ENCODE results near the gene ALOX5.

Gene ALOX5

GRCh38 chr10:45464958-45465567, 91.0 kb downstream of the ALOX5 start:
- H3K4me3 ChIP-seq (ENCODE audit: control insufficient read depth in 1 of 7, extremely low read depth in 1 of 7, insufficient read depth in 4 of 7, low read depth in 2 of 7, low read length in 6 of 7) = no peak overlapping the region
- H3K36me3 ChIP-seq (ENCODE audit: control insufficient read depth in 4 of 4, insufficient read depth in 4 of 4, low read length in 3 of 4) = peaks cover 5 to 26% (median 8%) of the 10 kb centered on the region in 4 experiments
- POLR2A ChIA-PET = interaction anchor here (0.6 kb wide), 1 partner anchor 27 kb away, joined by 3 read pairs; no protein-coding TSS in a partner anchor
- H3K27me3 ChIP-seq (replicated peaks in 2 of 5; ENCODE audit: control insufficient read depth in 4 of 5, insufficient read depth in 5 of 5, low read length in 4 of 5) = no peaks in the 10 kb centered on the region
- DNase-seq = peak; percentile 62 to 87 (median 85)
- peaks cover 22 to 54% (median 40%) of the 10 kb centered on the region in 4 experiments for H3K4me1 ChIP-seq (ENCODE audit: control extremely low read depth in 1 of 4, control insufficient read depth in 4 of 4, insufficient read depth in 4 of 4, low read length in 3 of 4)
- CTCF ChIA-PET = interaction anchor here (0.6 to 2.9 kb wide), 29 partner anchors 12 to 271 kb away, joined by 3 to 21 read pairs (median 3); partner anchors contain the start of genes ALOX5 and ZFAND4
- H3K27ac ChIP-seq (ENCODE audit: insufficient read depth in 1 of 2, low read depth in 1 of 2, low read length in 2 of 2, poor library complexity in 1 of 2, severe bottlenecking in 2 of 2) = no peak overlapping the region
- WGBS (ENCODE audit: insufficient coverage) = 6% methylated on average over 5 of the region's 6 CpGs
- H3K9me3 ChIP-seq (ENCODE audit: control extremely low read depth in 1 of 5, control insufficient read depth in 4 of 5, insufficient read depth in 2 of 5, low read depth in 1 of 5, low read length in 4 of 5) = no peaks in the 10 kb centered on the region

GRCh38 chr10:45466784-45467183, 92.8 kb downstream of the ALOX5 start:
- ChIA-PET POLR2A (interaction anchor here (0.6 kb wide), 1 partner anchor 48 kb away, joined by 3 read pairs; no protein-coding TSS in a partner anchor), CTCF (interaction anchor here (1.0 to 2.9 kb wide), 7 partner anchors 27 to 217 kb away, joined by 3 to 21 read pairs (median 3); partner anchors contain the start of gene ZFAND4)
- Histone ChIP-seq H3K4me1 (ENCODE audit: control extremely low read depth in 1 of 4, control insufficient read depth in 4 of 4, insufficient read depth in 4 of 4, low read length in 3 of 4) (peaks cover 23 to 71% (median 45%) of the 10 kb centered on the region in 4 experiments), H3K9me3 (ENCODE audit: control extremely low read depth in 1 of 5, control insufficient read depth in 4 of 5, insufficient read depth in 2 of 5, low read depth in 1 of 5, low read length in 4 of 5) (no peaks in the 10 kb centered on the region), H3K27me3 (replicated peaks in 2 of 5; ENCODE audit: control insufficient read depth in 4 of 5, insufficient read depth in 5 of 5, low read length in 4 of 5) (no peaks in the 10 kb centered on the region), H3K27ac (ENCODE audit: insufficient read depth in 1 of 2, low read depth in 1 of 2, low read length in 2 of 2, poor library complexity in 1 of 2, severe bottlenecking in 2 of 2) (no peak overlapping the region), H3K36me3 (ENCODE audit: control insufficient read depth in 4 of 4, insufficient read depth in 4 of 4, low read length in 3 of 4) (peaks cover 0 to 11% (median 4%) of the 10 kb centered on the region in 4 experiments), H3K4me3 (ENCODE audit: control insufficient read depth in 1 of 7, extremely low read depth in 1 of 7, insufficient read depth in 4 of 7, low read depth in 2 of 7, low read length in 6 of 7) (no peak overlapping the region)
- 37% methylated on average over 5 of the region's 5 CpGs for WGBS (ENCODE audit: insufficient coverage)
- DNase-seq = peak in 2 of 3 donors; percentile 52 to 62

- POLR2A ChIA-PET = no interaction called here
Measured at GRCh38 chr10:45468079-45468478, 94.1 kb downstream of the ALOX5 start.

GRCh38 chr10:45470098-45471012, 96.3 kb downstream of the ALOX5 start:
- DNase-seq = peak; percentile 96 to 100 (median 99)

More at GRCh38 chr10:45468079-45468478, 94.1 kb downstream of the ALOX5 start:
- Histone ChIP-seq H3K27ac (ENCODE audit: insufficient read depth in 1 of 2, low read depth in 1 of 2, low read length in 2 of 2, poor library complexity in 1 of 2, severe bottlenecking in 2 of 2) (peak overlapping the region in 1 of 2 experiments; percentile 41), H3K36me3 (ENCODE audit: control insufficient read depth in 4 of 4, insufficient read depth in 4 of 4, low read length in 3 of 4) (peaks cover 0 to 10% (median 3%) of the 10 kb centered on the region in 4 experiments), H3K27me3 (replicated peaks in 2 of 5; ENCODE audit: control insufficient read depth in 4 of 5, insufficient read depth in 5 of 5, low read length in 4 of 5) (no peaks in the 10 kb centered on the region), H3K4me3 (ENCODE audit: control insufficient read depth in 1 of 7, extremely low read depth in 1 of 7, insufficient read depth in 4 of 7, low read depth in 2 of 7, low read length in 6 of 7) (no peak overlapping the region), H3K9me3 (ENCODE audit: control extremely low read depth in 1 of 5, control insufficient read depth in 4 of 5, insufficient read depth in 2 of 5, low read depth in 1 of 5, low read length in 4 of 5) (no peaks in the 10 kb centered on the region), H3K4me1 (ENCODE audit: control extremely low read depth in 1 of 4, control insufficient read depth in 4 of 4, insufficient read depth in 4 of 4, low read length in 3 of 4) (peaks cover 26 to 78% (median 43%) of the 10 kb centered on the region in 4 experiments)
- DNase-seq = no peak
- CTCF ChIA-PET = interaction anchor here (1.3 to 1.7 kb wide), 3 partner anchors 26 to 218 kb away, joined by 3 to 5 read pairs (median 3); no protein-coding TSS in a partner anchor
- WGBS (ENCODE audit: insufficient coverage) = 84% methylated on average over 5 of the region's 5 CpGs

GRCh38 chr10:45471059-45471458, 97.0 kb downstream of the ALOX5 start:
- no CpG with 5 or more reads among the region's 2 CpGs for WGBS (ENCODE audit: insufficient coverage)
- Histone ChIP-seq H3K27ac (ENCODE audit: insufficient read depth in 1 of 2, low read depth in 1 of 2, low read length in 2 of 2, poor library complexity in 1 of 2, severe bottlenecking in 2 of 2) (peak overlapping the region; percentile 7 to 88), H3K27me3 (replicated peaks in 2 of 5; ENCODE audit: control insufficient read depth in 4 of 5, insufficient read depth in 5 of 5, low read length in 4 of 5) (no peaks in the 10 kb centered on the region), H3K4me1 (ENCODE audit: control extremely low read depth in 1 of 4, control insufficient read depth in 4 of 4, insufficient read depth in 4 of 4, low read length in 3 of 4) (peaks cover 26 to 84% (median 41%) of the 10 kb centered on the region in 4 experiments), H3K9me3 (ENCODE audit: control extremely low read depth in 1 of 5, control insufficient read depth in 4 of 5, insufficient read depth in 2 of 5, low read depth in 1 of 5, low read length in 4 of 5) (peaks cover 0 to 7% (median under 1%) of the 10 kb centered on the region in 5 experiments), H3K36me3 (ENCODE audit: control insufficient read depth in 4 of 4, insufficient read depth in 4 of 4, low read length in 3 of 4) (peaks cover 0 to 2% (median under 1%) of the 10 kb centered on the region in 4 experiments), H3K4me3 (ENCODE audit: control insufficient read depth in 1 of 7, extremely low read depth in 1 of 7, insufficient read depth in 4 of 7, low read depth in 2 of 7, low read length in 6 of 7) (peak overlapping the region in 1 of 7 experiments; percentile 36)
- DNase-seq = no peak
- ChIA-PET CTCF (interaction anchor here (1.2 kb wide), 1 partner anchor 53 kb away, joined by 3 read pairs; no protein-coding TSS in a partner anchor), POLR2A (no interaction called here)

More at GRCh38 chr10:45470098-45471012, 96.3 kb downstream of the ALOX5 start:
- Histone ChIP-seq H3K27ac (ENCODE audit: insufficient read depth in 1 of 2, low read depth in 1 of 2, low read length in 2 of 2, poor library complexity in 1 of 2, severe bottlenecking in 2 of 2) (peak overlapping the region; percentile 34 to 88), H3K9me3 (ENCODE audit: control extremely low read depth in 1 of 5, control insufficient read depth in 4 of 5, insufficient read depth in 2 of 5, low read depth in 1 of 5, low read length in 4 of 5) (peaks cover 0 to 1% (median 0%) of the 10 kb centered on the region in 5 experiments), H3K36me3 (ENCODE audit: control insufficient read depth in 4 of 4, insufficient read depth in 4 of 4, low read length in 3 of 4) (peaks cover 0 to 2% (median 0%) of the 10 kb centered on the region in 4 experiments), H3K4me3 (ENCODE audit: control insufficient read depth in 1 of 7, extremely low read depth in 1 of 7, insufficient read depth in 4 of 7, low read depth in 2 of 7, low read length in 6 of 7) (peak overlapping the region in 1 of 7 experiments; percentile 15), H3K27me3 (replicated peaks in 2 of 5; ENCODE audit: control insufficient read depth in 4 of 5, insufficient read depth in 5 of 5, low read length in 4 of 5) (no peaks in the 10 kb centered on the region), H3K4me1 (ENCODE audit: control extremely low read depth in 1 of 4, control insufficient read depth in 4 of 4, insufficient read depth in 4 of 4, low read length in 3 of 4) (peaks cover 26 to 90% (median 44%) of the 10 kb centered on the region in 4 experiments)
- ChIA-PET CTCF (interaction anchor here (1.0 to 1.2 kb wide), 2 partner anchors 53 to 130 kb away, joined by 3 read pairs; no protein-coding TSS in a partner anchor), POLR2A (no interaction called here)
- WGBS (ENCODE audit: insufficient coverage) = 17% methylated on average over 4 of the region's 10 CpGs

GRCh38 chr10:45471531-45472310, 97.7 kb downstream of the ALOX5 start:
- no peak for DNase-seq
- H3K9me3 ChIP-seq (ENCODE audit: control extremely low read depth in 1 of 5, control insufficient read depth in 4 of 5, insufficient read depth in 2 of 5, low read depth in 1 of 5, low read length in 4 of 5) = peaks cover 0 to 9% (median 6%) of the 10 kb centered on the region in 5 experiments
- WGBS (ENCODE audit: insufficient coverage) = 90% methylated on average over 7 of the region's 8 CpGs
- H3K36me3 ChIP-seq (ENCODE audit: control insufficient read depth in 4 of 4, insufficient read depth in 4 of 4, low read length in 3 of 4) = peaks cover 0 to 5% (median 2%) of the 10 kb centered on the region in 4 experiments
- H3K27me3 ChIP-seq (replicated peaks in 2 of 5; ENCODE audit: control insufficient read depth in 4 of 5, insufficient read depth in 5 of 5, low read length in 4 of 5) = no peaks in the 10 kb centered on the region
- H3K27ac ChIP-seq (ENCODE audit: insufficient read depth in 1 of 2, low read depth in 1 of 2, low read length in 2 of 2, poor library complexity in 1 of 2, severe bottlenecking in 2 of 2) = peak overlapping the region; percentile 7 to 88
- CTCF ChIA-PET = interaction anchor here (0.8 to 1.2 kb wide), 3 partner anchors 42 to 468 kb away, joined by 3 read pairs; no protein-coding TSS in a partner anchor
- no peak overlapping the region for H3K4me3 ChIP-seq (ENCODE audit: control insufficient read depth in 1 of 7, extremely low read depth in 1 of 7, insufficient read depth in 4 of 7, low read depth in 2 of 7, low read length in 6 of 7)
- POLR2A ChIA-PET = no interaction called here
- peaks cover 26 to 77% (median 38%) of the 10 kb centered on the region in 4 experiments for H3K4me1 ChIP-seq (ENCODE audit: control extremely low read depth in 1 of 4, control insufficient read depth in 4 of 4, insufficient read depth in 4 of 4, low read length in 3 of 4)

Measured in common myeloid progenitor, CD34-positive (primary cell).